H1 (cell line): ENCODE measurements around the gene TRABD2B. TPM values are rescaled to one million over a fixed set of nuclear protein-coding genes. Genes with fewer than 3 reads are reported as not detected.

Experiments used
- CTCF ChIA-PET: fragments of 300-600 bp; sonication (Branson Sonifier 250); formaldehyde crosslinking; loops from one replicate; lab custom pipeline; 2021; ENCODE audit not compliant: partially characterized antibody; lab: Charles Lee
- POLR2A ChIA-PET: fragments of 300-600 bp; sonication (Branson Sonifier 250); formaldehyde crosslinking; loops from one replicate; lab custom pipeline; 2021; ENCODE audit warnings: inconsistent platforms; ENCODE audit not compliant: partially characterized antibody; lab: Charles Lee
- DNase-seq, 2 experiments: peaks; one replicate each; pipeline versions ENCODE4 v3.0.0 to v3.0.0-alpha.2; 2010 to 2022; ENCODE audit warnings: low spot score in 2 of 2, low read depth in 1 of 2, mixed read lengths in 1 of 2
- FAIRE-seq: peaks from 2 replicates; lab custom pipeline; 2011; peaks lifted over from hg19 to GRCh38; lab: Jason Lieb, UNC
- H2AFZ ChIP-seq: 2 replicates; pipeline ENCODE4 v1.8.1; 2012; ENCODE audit warnings: low read length, inconsistent platforms
- H2AK5ac ChIP-seq: 2 replicates; pipeline ENCODE4 v1.6.1; 2013; ENCODE audit warnings: low read depth, low read length
- H2BK120ac ChIP-seq: replicated peaks from 2 replicates; pipeline ENCODE3; 2013; ENCODE audit warnings: low read depth, low read length, inconsistent platforms
- H2BK12ac ChIP-seq: 2 replicates; pipeline ENCODE4 v1.6.1; 2013; ENCODE audit warnings: low read depth, low read length
- H2BK15ac ChIP-seq: 2 replicates; pipeline ENCODE4 v1.6.1; 2013; ENCODE audit warnings: low read length
- H2BK20ac ChIP-seq: 2 replicates; pipeline ENCODE4 v1.6.1; 2013; ENCODE audit warnings: low read length
- H2BK5ac ChIP-seq: 2 replicates; pipeline ENCODE4 v1.6.1; 2013; ENCODE audit warnings: low read depth, low read length
- H3K14ac ChIP-seq: 2 replicates; pipeline ENCODE4 v1.6.1; 2013; ENCODE audit warnings: inconsistent platforms; ENCODE audit not compliant: insufficient read length
- H3K18ac ChIP-seq: 2 replicates; pipeline ENCODE4 v1.6.1; 2013; ENCODE audit warnings: low read length; ENCODE audit errors: extremely low read depth
- H3K23ac ChIP-seq: 2 replicates; pipeline ENCODE4 v1.6.1; 2013; ENCODE audit warnings: inconsistent platforms; ENCODE audit not compliant: insufficient read length
- H3K23me2 ChIP-seq: 2 replicates; pipeline ENCODE4 v1.6.1; 2013; ENCODE audit warnings: low read depth, low read length
- H3K27ac ChIP-seq: 2 replicates; pipeline ENCODE4 v1.6.1; 2011; ENCODE audit warnings: low read depth, low read length, inconsistent platforms
- H3K27me3 ChIP-seq, 4 experiments: replicated peaks in 1 of 4; 1 replicate in 1 of 4; 2 replicates in 3 of 4; pipeline versions ENCODE4 v1.6.1 to v1.8.1; 2011 to 2013; ENCODE audit warnings: low read length in 3 of 4, mild to moderate bottlenecking in 3 of 4, inconsistent platforms in 2 of 4, mixed read lengths in 2 of 4, moderate library complexity in 1 of 4; ENCODE audit not compliant: control insufficient read depth in 3 of 4, insufficient read depth in 3 of 4; ENCODE audit errors: extremely low read depth in 1 of 4
- H3K36me3 ChIP-seq, 4 experiments: 2 replicates each; pipeline versions ENCODE4 v1.6.1 to v1.8.1; 2011 to 2013; ENCODE audit warnings: mild to moderate bottlenecking in 4 of 4, low read length in 3 of 4, moderate library complexity in 2 of 4, control low read depth in 1 of 4, inconsistent platforms in 1 of 4; ENCODE audit not compliant: insufficient read depth in 4 of 4, control insufficient read depth in 2 of 4
- H3K4ac ChIP-seq: replicated peaks from 2 replicates; pipeline ENCODE3; 2013; ENCODE audit warnings: low read length, low read depth, mixed read lengths, inconsistent platforms; ENCODE audit not compliant: insufficient read length
- H3K4me1 ChIP-seq, 4 experiments: replicated peaks in 1 of 4; 1 replicate in 1 of 4; 2 replicates in 3 of 4; pipeline versions ENCODE4 v1.6.1 to v1.8.1; 2011 to 2013; ENCODE audit warnings: low read length in 3 of 4, inconsistent platforms in 2 of 4, mixed read lengths in 1 of 4; ENCODE audit not compliant: insufficient read depth in 4 of 4, control insufficient read depth in 3 of 4
- H3K4me2 ChIP-seq, 2 experiments: 2 replicates each; pipeline versions ENCODE4 v1.6.1 to v1.8.1; 2011 to 2013; ENCODE audit warnings: low read depth in 2 of 2, low read length in 2 of 2, control low read depth in 1 of 2, inconsistent platforms in 1 of 2, mild to moderate bottlenecking in 1 of 2; ENCODE audit not compliant: insufficient read depth in 1 of 2
- H3K4me3 ChIP-seq, 4 experiments: fragments of 200-600, 300-600 bp in 1 of 4; sonication (generic), shearing (Covaris generic), sonication (Bioruptor Twin) in 1 of 4; 2 replicates each; pipeline versions ENCODE4 v1.5.1 to v1.8.1; 2011 to 2016; ENCODE audit warnings: low read length in 4 of 4, low read depth in 3 of 4, control low read depth in 2 of 4, inconsistent platforms in 2 of 4, mild to moderate bottlenecking in 2 of 4, mixed read lengths in 1 of 4, moderate library complexity in 1 of 4; ENCODE audit not compliant: insufficient read depth in 2 of 4; ENCODE audit errors: extremely low read depth in 1 of 4
- H3K56ac ChIP-seq: replicated peaks from 2 replicates; pipeline ENCODE3; 2013; ENCODE audit warnings: low read depth, mild to moderate bottlenecking, mixed read lengths, low read length, inconsistent platforms; ENCODE audit not compliant: insufficient read length
- H3K79me1 ChIP-seq: 2 replicates; pipeline ENCODE4 v1.6.1; 2013; ENCODE audit warnings: low read depth, low read length, control low read depth
- H3K79me2 ChIP-seq, 2 experiments: 2 replicates each; pipeline versions ENCODE4 v1.6.1 to v1.8.1; 2012 to 2013; ENCODE audit warnings: low read length in 2 of 2, mild to moderate bottlenecking in 2 of 2, inconsistent platforms in 1 of 2; ENCODE audit not compliant: insufficient read depth in 2 of 2, control insufficient read depth in 1 of 2
- H3K9ac ChIP-seq, 4 experiments: replicated peaks in 1 of 4; 1 replicate in 1 of 4; 2 replicates in 3 of 4; pipeline versions ENCODE4 v1.6.1 to v1.8.1; 2011 to 2013; ENCODE audit warnings: low read depth in 3 of 4, low read length in 3 of 4, control low read depth in 2 of 4, mild to moderate bottlenecking in 2 of 4, moderate library complexity in 2 of 4, inconsistent platforms in 1 of 4; ENCODE audit errors: extremely low read depth in 1 of 4
- H3K9me3 ChIP-seq, 2 experiments: 2 replicates each; pipeline versions ENCODE4 v1.6.1 to v1.8.1; 2012 to 2013; ENCODE audit warnings: mild to moderate bottlenecking in 2 of 2, moderate library complexity in 2 of 2, control low read depth in 1 of 2, inconsistent platforms in 1 of 2, low read depth in 1 of 2, low read length in 1 of 2, mixed read lengths in 1 of 2; ENCODE audit not compliant: insufficient read depth in 2 of 2
- H4K20me1 ChIP-seq, 2 experiments: replicated peaks in 1 of 2; 2 replicates each; pipeline versions ENCODE3 to v1.8.1; 2011 to 2013; ENCODE audit warnings: inconsistent platforms in 2 of 2, low read length in 2 of 2, mild to moderate bottlenecking in 1 of 2; ENCODE audit not compliant: insufficient read depth in 2 of 2, control insufficient read depth in 1 of 2
- H4K5ac ChIP-seq: 2 replicates; pipeline ENCODE4 v1.6.1; 2013; ENCODE audit warnings: low read length, low read depth, mixed read lengths, inconsistent platforms; ENCODE audit not compliant: insufficient read length
- H4K8ac ChIP-seq: 2 replicates; pipeline ENCODE4 v1.8.0; 2013; ENCODE audit warnings: mild to moderate bottlenecking, moderate library complexity, low read length, inconsistent platforms; ENCODE audit not compliant: insufficient read depth; ENCODE audit errors: extremely low read depth
- H4K91ac ChIP-seq: replicated peaks from 2 replicates; pipeline ENCODE3; 2013; ENCODE audit warnings: low read length, mixed read lengths, inconsistent platforms; ENCODE audit not compliant: insufficient read length
- CBX8 ChIP-seq: fragments of 300-800, 300-1000 bp; sonication (generic); IDR thresholded peaks from 2 replicates; pipeline ENCODE4 v1.7.1; 2016; ENCODE audit warnings: low read depth, low read length, borderline replicate concordance
- CHD2 ChIP-seq: IDR thresholded peaks from 2 replicates; pipeline ENCODE4 v1.6.1; 2012; ENCODE audit warnings: low read length, improper control_type of control experiment
- CTBP2 ChIP-seq: IDR thresholded peaks from 2 replicates; pipeline ENCODE4 v1.7.0; 2011; ENCODE audit warnings: borderline replicate concordance, mild to moderate bottlenecking, moderate library complexity, mixed read lengths, low read length; ENCODE audit not compliant: insufficient read depth, insufficient read length
- EGR1 ChIP-seq: IDR thresholded peaks from 2 replicates; pipeline ENCODE4 v1.6.1; 2011; ENCODE audit warnings: low read depth, low read length, borderline replicate concordance
- KDM1A ChIP-seq: fragments of 200-600, 300-600 bp; sonication (generic); IDR thresholded peaks from 2 replicates; pipeline ENCODE4 v1.7.1; 2016; ENCODE audit warnings: mild to moderate bottlenecking, low read length, borderline replicate concordance
- TAF7 ChIP-seq: optimal IDR thresholded peaks from 2 replicates; pipeline ENCODE3; 2011; ENCODE audit warnings: low read depth, mild to moderate bottlenecking, inconsistent platforms, low read length, moderate library complexity, borderline replicate concordance
- TBP ChIP-seq: IDR thresholded peaks from 2 replicates; pipeline ENCODE4 v1.6.1; 2011; ENCODE audit warnings: low read depth, low read length, improper control_type of control experiment
- WGBS, 2 experiments: shearing (Covaris generic) in 1 of 2; methylation state at CpG; one replicate each; pipeline versions ENCODE4 v1.1.6 to v1.1.7; 2013 to 2015; ENCODE audit warnings: low lambda C conversion rate in 2 of 2, mixed read lengths in 2 of 2, inconsistent platforms in 1 of 2, low coverage in 1 of 2, missing lambda C conversion rate in 1 of 2; ENCODE audit not compliant: insufficient replicate concordance in 2 of 2, insufficient coverage in 1 of 2, insufficient read length in 1 of 2; ENCODE audit errors: extremely low coverage in 1 of 2, missing lambda C conversion rate in 1 of 2; 5-methylcytosine and 5-hydroxymethylcytosine counted together
- polyA plus RNA-seq, 7 experiments: library from polyadenylated mRNA; depleted of rRNA in 3 of 7; stranded (reverse) in 5 of 7; unstranded in 2 of 7; fragments of >200 nt in 5 of 7; fragments of 200-250 nt in 2 of 7; gene quantifications; 1 replicate in 5 of 7; 2 replicates in 1 of 7; 4 replicates in 1 of 7; pipeline versions ENCODE4 v1.2.1 to v1.2.3, GENCODE V29; 2011 to 2013; ENCODE audit warnings: missing spikeins in 2 of 7, mixed read lengths in 2 of 7
- total RNA-seq: library from RNA; stranded (reverse); fragmentation: NEBNext Ultra II Directional; extraction: Animal tissue kit (Norgen Biotek cat#: 25700); gene quantifications from 2 replicates; pipeline ENCODE4 v1.2.1, GENCODE V29; 2021
- TF ChIP-seq, protein P1 (sequence below), 3 experiments: IDR thresholded peaks; 1 replicate in 2 of 3; 2 replicates in 1 of 3; pipeline versions ENCODE4 v1.5.1 to v1.6.1; 2011; ENCODE audit warnings: low read length in 3 of 3, mild to moderate bottlenecking in 3 of 3, inconsistent platforms in 2 of 3, low read depth in 1 of 3, moderate library complexity in 1 of 3; ENCODE audit not compliant: insufficient read depth in 1 of 3; ENCODE audit errors: control extremely low read depth in 1 of 3

TRABD2B gene
- total and polyA plus RNA-seq, 2 of the 8 experiments (the other 6 are each of a cell fraction or from before 2014, with no cell fraction given) = 0.95 to 3.4 TPM

DNA sequence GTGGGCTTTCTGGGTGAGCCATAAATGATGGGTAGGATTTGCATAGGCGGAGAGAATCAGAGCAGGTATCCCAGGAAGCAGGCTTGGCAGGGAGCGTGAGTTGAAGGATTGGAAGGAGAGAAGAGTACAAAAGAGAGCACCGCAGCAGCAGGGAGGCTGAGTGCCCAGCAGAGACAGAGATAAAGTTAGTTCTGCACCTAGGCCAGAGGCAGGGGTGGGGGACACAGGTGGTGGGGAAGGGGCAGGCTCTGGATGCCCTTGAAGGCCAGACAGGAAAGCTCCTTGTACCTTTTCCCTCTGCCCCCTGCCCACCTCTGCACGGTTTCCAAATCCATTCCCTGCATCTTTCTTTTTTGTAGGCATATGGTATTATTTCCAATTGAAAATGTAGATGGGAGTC is 33.0 kb upstream of the TRABD2B start:
- Histone ChIP-seq H2BK5ac (no peak overlapping the region), H3K27ac (no peak overlapping the region), H3K23me2 (no peaks in the 10 kb centered on the region), H4K91ac (no peak overlapping the region), H3K56ac (no peak overlapping the region), H2BK12ac (no peak overlapping the region), H3K79me2 (no peaks in the 10 kb centered on the region), H3K23ac (no peak overlapping the region), H3K9me3 (no peaks in the 10 kb centered on the region), H4K20me1 (no peaks in the 10 kb centered on the region), H3K9ac (no peak overlapping the region), H2AFZ (no peak overlapping the region), H3K4me2 (no peak overlapping the region), H4K8ac (no peak overlapping the region), H2BK120ac (no peak overlapping the region), H2BK15ac (no peak overlapping the region), H3K27me3 (no peaks in the 10 kb centered on the region), H3K4me3 (no peak overlapping the region), H3K18ac (no peak overlapping the region), H2AK5ac (no peak overlapping the region), H4K5ac (no peak overlapping the region), H3K36me3 (no peaks in the 10 kb centered on the region), H3K14ac (no peak overlapping the region), H3K4ac (no peak overlapping the region), H3K4me1 (peaks cover 0 to 8% (median 5%) of the 10 kb centered on the region in 4 experiments; a peak in 4 of 7 replicates), H3K79me1 (no peaks in the 10 kb centered on the region), H2BK20ac (no peak overlapping the region)
- DNase-seq = no peak
- 86% methylated on average over 4 of the region's 4 CpGs; no CpG with 5 or more reads in 1 of the 2 experiments for WGBS, 2 experiments
- ChIA-PET CTCF (interaction anchor here (1.1 to 4.4 kb wide), 5 partner anchors 9 to 63 kb away, joined by 3 to 28 read pairs (median 4); no protein-coding TSS in a partner anchor), POLR2A (no interaction called here)
- FAIRE-seq = no peak
- TF ChIP-seq EGR1 = no peak
- no peak for TF ChIP-seq TBP
- TF ChIP-seq KDM1A = no peak
- TF ChIP-seq TAF7 = no peak
- TF ChIP-seq, protein P1, sequence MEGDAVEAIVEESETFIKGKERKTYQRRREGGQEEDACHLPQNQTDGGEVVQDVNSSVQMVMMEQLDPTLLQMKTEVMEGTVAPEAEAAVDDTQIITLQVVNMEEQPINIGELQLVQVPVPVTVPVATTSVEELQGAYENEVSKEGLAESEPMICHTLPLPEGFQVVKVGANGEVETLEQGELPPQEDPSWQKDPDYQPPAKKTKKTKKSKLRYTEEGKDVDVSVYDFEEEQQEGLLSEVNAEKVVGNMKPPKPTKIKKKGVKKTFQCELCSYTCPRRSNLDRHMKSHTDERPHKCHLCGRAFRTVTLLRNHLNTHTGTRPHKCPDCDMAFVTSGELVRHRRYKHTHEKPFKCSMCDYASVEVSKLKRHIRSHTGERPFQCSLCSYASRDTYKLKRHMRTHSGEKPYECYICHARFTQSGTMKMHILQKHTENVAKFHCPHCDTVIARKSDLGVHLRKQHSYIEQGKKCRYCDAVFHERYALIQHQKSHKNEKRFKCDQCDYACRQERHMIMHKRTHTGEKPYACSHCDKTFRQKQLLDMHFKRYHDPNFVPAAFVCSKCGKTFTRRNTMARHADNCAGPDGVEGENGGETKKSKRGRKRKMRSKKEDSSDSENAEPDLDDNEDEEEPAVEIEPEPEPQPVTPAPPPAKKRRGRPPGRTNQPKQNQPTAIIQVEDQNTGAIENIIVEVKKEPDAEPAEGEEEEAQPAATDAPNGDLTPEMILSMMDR (IDR thresholded peaks at IDR 0.05; ENCODE audit: control extremely low read depth in 1 of 3, insufficient read depth in 1 of 3, low read depth in 1 of 3, low read length in 3 of 3) = no peak
- no peak for TF ChIP-seq CHD2
- TF ChIP-seq CTBP2 = no peak
- TF ChIP-seq CBX8 = no peak
